HepG2 (cell line): Measurements from ENCODE around the gene NPDC1. TPM values are rescaled to one million over a fixed set of nuclear protein-coding genes. Genes with fewer than 3 reads are reported as not detected.

ENCODE experiments used
- ATAC-seq: fragments of 200-7000 bp; cut with Tn5 transposase; 3 replicates; pipeline ENCODE4 v1.9.1; 2020; ENCODE audit warnings: mild to moderate bottlenecking, moderate library complexity
- BruUV-seq: library from RNA; stranded (reverse); fragments of 400-500 nt; replicated peaks from 2 replicates; lab custom pipeline; 2021; lab: Mats Ljungman, UMichigan
- CTCF ChIA-PET: fragments of 300-600 bp; formaldehyde crosslinking; extraction: SDS; loops from one replicate; lab custom pipeline; 2021; ENCODE audit warnings: low total read pairs, inconsistent platforms, low intra/inter-chr PET ratio; lab: Yijun Ruan, JAX
- POLR2A ChIA-PET: fragments of 350-600 bp; sonication (Branson Sonifier 250); formaldehyde crosslinking; loops from one replicate; lab custom pipeline; 2020; ENCODE audit warnings: antibody characterized with exemption, inconsistent platforms; lab: Yijun Ruan, JAX
- DNase-seq: peaks from one replicate; pipeline ENCODE4 v3.0.0-alpha.2; 2015; ENCODE audit warnings: low spot score
- FAIRE-seq: peaks from 3 replicates; lab custom pipeline; 2011; peaks lifted over from hg19 to GRCh38; lab: Jason Lieb, UNC
- H2AFZ ChIP-seq: one replicate; pipeline ENCODE4 v1.6.1; 2011; ENCODE audit warnings: low read length, inconsistent platforms
- H3K27ac ChIP-seq: fragments of 300-600 bp; 3 replicates; pipeline ENCODE4 v1.8.0; 2011; ENCODE audit warnings: mixed run types, mild to moderate bottlenecking, mixed read lengths, low read length, inconsistent platforms; ENCODE audit not compliant: insufficient read depth; ENCODE audit errors: extremely low read length
- H3K27me3 ChIP-seq, 2 experiments: fragments of 200-600 bp in 1 of 2; 2 replicates in 1 of 2; 3 replicates in 1 of 2; pipeline versions ENCODE4 v1.6.0 to v1.8.0; 2011; ENCODE audit warnings: low read length in 2 of 2, mild to moderate bottlenecking in 2 of 2, moderate library complexity in 2 of 2, inconsistent platforms in 1 of 2; ENCODE audit not compliant: insufficient read depth in 2 of 2, control insufficient read depth in 1 of 2
- H3K36me3 ChIP-seq, 2 experiments: fragments of 200-600 bp in 1 of 2; replicated peaks in 1 of 2; 2 replicates in 1 of 2; 3 replicates in 1 of 2; pipeline versions ENCODE4 v1.5.1 to v1.8.0; 2011; ENCODE audit warnings: low read length in 2 of 2, inconsistent platforms in 1 of 2; ENCODE audit not compliant: insufficient read depth in 2 of 2, control insufficient read depth in 1 of 2
- H3K4me1 ChIP-seq: 2 replicates; pipeline ENCODE4 v1.5.1; 2012; ENCODE audit warnings: low read length, inconsistent platforms; ENCODE audit not compliant: insufficient read depth
- H3K4me2 ChIP-seq: 2 replicates; pipeline ENCODE4 v1.6.0; 2011; ENCODE audit warnings: low read depth, low read length, inconsistent platforms
- H3K4me3 ChIP-seq, 3 experiments: fragments of 200-600 bp in 1 of 3; sonication (generic), shearing (Covaris generic) in 1 of 3; replicated peaks in 1 of 3; 2 replicates each; pipeline ENCODE4 v1.5.1; 2011 to 2016; ENCODE audit warnings: low read length in 3 of 3, inconsistent platforms in 2 of 3, low read depth in 2 of 3, mild to moderate bottlenecking in 2 of 3, control low read depth in 1 of 3, mixed read lengths in 1 of 3; ENCODE audit not compliant: insufficient read depth in 1 of 3
- H3K79me2 ChIP-seq: one replicate; pipeline ENCODE4 v1.6.1; 2011; ENCODE audit warnings: low read length, inconsistent platforms; ENCODE audit not compliant: insufficient read depth
- H3K9ac ChIP-seq: 2 replicates; pipeline ENCODE4 v1.6.0; 2011; ENCODE audit warnings: mild to moderate bottlenecking, low read depth, low read length, inconsistent platforms; ENCODE audit not compliant: insufficient read depth
- H3K9me3 ChIP-seq: 2 replicates; pipeline ENCODE4 v1.5.1; 2012; ENCODE audit warnings: mild to moderate bottlenecking, low read length
- H4K20me1 ChIP-seq: 2 replicates; pipeline ENCODE4 v1.6.0; 2011; ENCODE audit warnings: inconsistent platforms, mild to moderate bottlenecking, low read length, moderate library complexity; ENCODE audit not compliant: insufficient read depth
- AGO1 ChIP-seq: fragments of 200-400 bp; formaldehyde crosslinking; IDR thresholded peaks from 2 replicates; pipeline ENCODE4 v1.6.1; 2017; ENCODE audit warnings: mild to moderate bottlenecking, low read depth, low read length, moderate library complexity; ENCODE audit not compliant: poor library complexity, severe bottlenecking
- BRCA1 ChIP-seq: sonication (generic); formaldehyde crosslinking; IDR thresholded peaks from 2 replicates; pipeline ENCODE4 v1.4.0; 2020; ENCODE audit warnings: missing genetic modification reagents
- BRF2 ChIP-seq: sonication (generic); formaldehyde crosslinking; IDR thresholded peaks from 2 replicates; pipeline ENCODE4 v1.8.1; 2022; ENCODE audit warnings: mild to moderate bottlenecking, missing genetic modification reagents
- KLF12 ChIP-seq: sonication (generic); formaldehyde crosslinking; IDR thresholded peaks from 2 replicates; pipeline ENCODE4 v1.4.0; 2020; ENCODE audit warnings: missing genetic modification reagents, borderline replicate concordance
- POLR2A ChIP-seq, 2 experiments: IDR thresholded peaks; 2 replicates each; pipeline ENCODE4 v1.6.1; 2011; ENCODE audit warnings: low read depth in 2 of 2, low read length in 2 of 2, mild to moderate bottlenecking in 1 of 2, moderate library complexity in 1 of 2; ENCODE audit not compliant: insufficient read depth in 1 of 2
- RXRA ChIP-seq: sonication (generic); formaldehyde crosslinking; IDR thresholded peaks from 2 replicates; pipeline ENCODE4 v1.5.1; 2020; ENCODE audit warnings: missing genetic modification reagents
- SP1 ChIP-seq, 2 experiments: fragments of 450-650 bp in 1 of 2; sonication (generic) in 1 of 2; formaldehyde crosslinking in 1 of 2; IDR thresholded peaks; 2 replicates each; pipeline versions ENCODE4 v1.4.0 to v1.6.1; 2016 to 2020; ENCODE audit warnings: missing genetic modification reagents in 1 of 2
- ZNF234 ChIP-seq: sonication (generic); formaldehyde crosslinking; conservative IDR thresholded peaks from 2 replicates; pipeline ENCODE4 v1.5.1; 2020; ENCODE audit warnings: mild to moderate bottlenecking, missing genetic modification reagents
- ZNF484 ChIP-seq: sonication (generic); formaldehyde crosslinking; IDR thresholded peaks from 2 replicates; pipeline ENCODE4 v1.5.1; 2020; ENCODE audit warnings: mild to moderate bottlenecking, low read depth, missing genetic modification reagents, borderline replicate concordance
- ZSCAN20 ChIP-seq: sonication (generic); formaldehyde crosslinking; IDR thresholded peaks from 2 replicates; pipeline ENCODE4 v1.4.0; 2020; ENCODE audit warnings: missing genetic modification reagents, mild to moderate bottlenecking, borderline replicate concordance
- WGBS: methylation state at CpG from one replicate; pipeline ENCODE4 v1.1.6; 2017; ENCODE audit warnings: low lambda C conversion rate; 5-methylcytosine and 5-hydroxymethylcytosine counted together
- in situ Hi-C: cut with HindIII; loops from 2 replicates; pipeline ENCODE4 v1.10.0; 2017; ENCODE audit warnings: low pct_unique_long_range_greater_than_20kb; ENCODE audit not compliant: extremely low pct_ligation_motif_present
- intact Hi-C: fragments of 100-400 bp; cut with micrococcal nuclease; formaldehyde crosslinking; loops from one replicate; pipeline ENCODE4 v1.10.0; 2022; ENCODE audit not compliant: unreplicated experiment
- polyA plus RNA-seq, 8 experiments: library from polyadenylated mRNA; depleted of rRNA in 3 of 8; stranded (reverse) in 7 of 8; unstranded in 1 of 8; fragments of >200 nt; fragmentation: Illumina TruSeq in 4 of 8; extraction: Trizol in 4 of 8; gene quantifications; 2 replicates each; pipeline versions ENCODE4 v1.2.1 to v1.2.3, GENCODE V29; 2011 to 2016; ENCODE audit warnings: low read depth in 4 of 8, missing spikeins in 1 of 8, mixed read lengths in 1 of 8; ENCODE audit not compliant: insufficient read depth in 1 of 8
- total RNA-seq, 5 experiments: library from RNA; depleted of rRNA; stranded (reverse); fragments of >200 nt; fragmentation: Illumina TruSeq; extraction: Trizol; gene quantifications; 2 replicates each; pipeline ENCODE4 v1.2.3, GENCODE V29; 2016; ENCODE audit warnings: low read depth in 1 of 5
- TF ChIP-seq, protein P1 (sequence below): sonication (generic); formaldehyde crosslinking; IDR thresholded peaks from 2 replicates; pipeline ENCODE4 v1.8.1; 2023; ENCODE audit warnings: missing genetic modification reagents, mild to moderate bottlenecking, borderline replicate concordance

The NPDC1 gene
- total and polyA plus RNA-seq, 2 of the 13 experiments (the other 11 are each of a cell fraction or from before 2014, with no cell fraction given) = 0.84 to 5.4 TPM

DNA sequence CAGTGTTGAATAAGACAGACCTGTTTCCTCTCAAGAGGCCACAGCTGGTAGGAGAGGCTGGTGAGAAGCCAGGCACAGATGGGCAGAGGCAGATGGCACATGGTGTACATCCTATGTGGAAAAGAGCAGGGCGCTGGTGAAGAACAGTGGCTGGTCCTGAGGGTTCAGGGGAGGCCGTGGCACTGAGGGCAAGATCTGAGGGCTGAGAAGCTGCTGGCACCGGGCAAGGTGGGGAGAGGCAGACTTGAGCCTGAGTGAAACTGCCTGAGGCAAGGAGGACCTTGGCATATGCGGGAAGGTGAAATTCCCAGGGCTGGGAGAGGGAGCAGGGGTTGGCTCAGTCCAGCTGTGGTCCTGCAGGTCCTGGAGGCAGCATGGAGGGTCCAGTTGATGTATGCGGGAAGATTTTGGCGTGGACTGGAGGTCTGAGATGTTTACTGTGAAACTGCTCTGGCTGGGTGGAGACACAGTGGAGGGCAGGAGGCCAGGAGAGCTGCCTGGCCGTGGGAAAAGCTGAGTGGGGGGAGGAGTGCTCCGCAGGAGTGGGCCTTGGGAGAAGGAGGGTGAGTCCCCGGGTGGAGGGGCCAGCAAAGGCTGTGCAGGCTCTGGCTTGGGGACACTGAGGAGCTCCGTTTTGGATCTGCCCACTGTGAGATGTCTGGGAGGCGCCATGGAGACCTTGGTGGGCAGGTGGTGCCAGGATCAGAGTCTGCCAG is 43.4 kb upstream of the NPDC1 start:
- FAIRE-seq (no peak), DNase-seq (no peak), ATAC-seq (no peak)
- Histone ChIP-seq H3K27me3 (no peaks in the 10 kb centered on the region; a peak in 1 of 5 replicates), H3K79me2 (peaks cover 8% of the 10 kb centered on the region), H4K20me1 (no peaks in the 10 kb centered on the region), H3K27ac (no peak overlapping the region), H3K9me3 (no peaks in the 10 kb centered on the region), H2AFZ (no peak overlapping the region), H3K4me2 (no peak overlapping the region), H3K9ac (no peak overlapping the region), H3K36me3 (peaks cover 3 to 11% of the 10 kb centered on the region in 2 experiments; a peak in 2 of 5 replicates), H3K4me1 (peaks cover 42% of the 10 kb centered on the region), H3K4me3 (no peak overlapping the region)
- in situ Hi-C loops = no loop called here
- intact Hi-C loops = no loop called here
- ChIA-PET POLR2A (no interaction called here), CTCF (no interaction called here)
- TF ChIP-seq, protein P1, sequence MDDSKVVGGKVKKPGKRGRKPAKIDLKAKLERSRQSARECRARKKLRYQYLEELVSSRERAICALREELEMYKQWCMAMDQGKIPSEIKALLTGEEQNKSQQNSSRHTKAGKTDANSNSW (CRISPR knock-in tag) = no peak
- TF ChIP-seq ZNF484 (no peak), ZSCAN20 (CRISPR knock-in tag) (no peak), SP1 (IDR thresholded peaks at IDR 0.05) (no peak), SP1 (CRISPR knock-in tag; IDR thresholded peaks at IDR 0.05) (no peak), BRCA1 (CRISPR knock-in tag) (no peak), POLR2A (IDR thresholded peaks at IDR 0.05; ENCODE audit: insufficient read depth in 1 of 2, low read depth in 2 of 2, low read length in 2 of 2) (no peak), BRF2 (CRISPR knock-in tag) (no peak), KLF12 (CRISPR knock-in tag) (no peak), ZNF234 (CRISPR knock-in tag) (no peak), AGO1 (no peak), RXRA (CRISPR knock-in tag) (no peak)
- WGBS = 91% methylated on average over 11 of the region's 11 CpGs
- no TSS peak for BruUV-seq
